A549 (cell line): ENCODE measurements around the gene ETF1.

Experiments used
- BHLHE40 ChIP-seq: IDR thresholded peaks from 2 replicates; pipeline ENCODE4 v1.6.1; 2012; ENCODE audit warnings: low read depth, low read length, inconsistent platforms
- CBX8 ChIP-seq: fragments of 200-600 bp; sonication (generic); IDR thresholded peaks from 2 replicates; pipeline ENCODE4 v1.6.1; 2016
- CEBPB ChIP-seq, 2 experiments: fragments of >200 bp in 1 of 2; sonication (Bioruptor Twin) in 1 of 2; formaldehyde crosslinking in 1 of 2; IDR thresholded peaks; 2 replicates each; pipeline ENCODE4 v1.6.1; 2012 to 2016
- CTCF ChIP-seq: fragments of >200 bp; sonication (Bioruptor Twin); formaldehyde crosslinking; IDR thresholded peaks from 3 replicates; pipeline ENCODE4 v1.5.1; 2016
- MAZ ChIP-seq: fragments of 150-350 bp; IDR thresholded peaks from 2 replicates; pipeline ENCODE4 v1.6.1; 2014; ENCODE audit warnings: antibody characterized with exemption, low read depth, low read length, borderline replicate concordance
- PBX3 ChIP-seq: IDR thresholded peaks from 2 replicates; pipeline ENCODE4 v1.6.1; 2012
- POLR2A ChIP-seq: IDR thresholded peaks from 2 replicates; pipeline ENCODE4 v1.6.1; 2012; ENCODE audit warnings: mild to moderate bottlenecking, low read length
- RAD21 ChIP-seq, 2 experiments: fragments of >200 bp in 1 of 2; sonication (Bioruptor Twin) in 1 of 2; formaldehyde crosslinking in 1 of 2; IDR thresholded peaks in 1 of 2; conservative IDR thresholded peaks in 1 of 2; 2 replicates in 1 of 2; 3 replicates in 1 of 2; pipeline ENCODE4 v1.6.1; 2012 to 2018; ENCODE audit warnings: inconsistent platforms in 1 of 2
- RCOR1 ChIP-seq: fragments of 150-350 bp; IDR thresholded peaks from 2 replicates; pipeline ENCODE4 v1.6.1; 2014; ENCODE audit warnings: antibody characterized with exemption, low read length, low read depth
- REST ChIP-seq: fragments of 200-600 bp; sonication (generic); IDR thresholded peaks from 2 replicates; pipeline ENCODE4 v1.6.1; 2016; ENCODE audit warnings: antibody characterized with exemption, mild to moderate bottlenecking, moderate library complexity
- SMC3 ChIP-seq: fragments of >200 bp; sonication (Bioruptor Twin); formaldehyde crosslinking; IDR thresholded peaks from 3 replicates; pipeline ENCODE4 v1.6.1; 2018; ENCODE audit warnings: inconsistent platforms
- ZFP36 ChIP-seq: fragments of 450-650 bp; IDR thresholded peaks from 2 replicates; pipeline ENCODE4 v1.6.1; 2014; ENCODE audit warnings: borderline replicate concordance; ENCODE audit not compliant: partially characterized antibody
- ZSCAN20 ChIP-seq: fragments of 250-450 bp; sonication (Bioruptor Pico); IDR thresholded peaks from 2 replicates; pipeline ENCODE4 v1.8.0; 2022; ENCODE audit warnings: mild to moderate bottlenecking, moderate library complexity

- TF ChIP-seq CTCF (no peak), REST (no peak), ZSCAN20 (no peak), SMC3 (no peak), ZFP36 (no peak), CBX8 (no peak), MAZ (no peak), PBX3 (no peak), CEBPB (IDR thresholded peaks at IDR 0.05) (no peak), POLR2A (no peak), BHLHE40 (no peak), RAD21 (conservative IDR thresholded peaks at IDR 0.05 in 1 of 2, IDR thresholded peaks at IDR 0.05 in 1 of 2) (no peak), RCOR1 (no peak)
Measured at GRCh38 chr5:138557677-138558076, 14.6 kb upstream of the ETF1 start.
